GM19397 (cell line): ENCODE results near the gene RAPGEF4.
"Not testable (repeated sequence)": the region's sequence is repeated elsewhere in the genome, so short reads cannot be mapped to it uniquely, and the experiment has no call there.

Experiments used
- ATAC-seq: cut with Tn5 transposase; IDR thresholded peaks from one replicate; pipeline ENCODE4 v1.9.1; 2021; ENCODE audit warnings: mild to moderate bottlenecking, moderate library complexity; ENCODE audit not compliant: unreplicated experiment

The RAPGEF4 gene

DNA sequence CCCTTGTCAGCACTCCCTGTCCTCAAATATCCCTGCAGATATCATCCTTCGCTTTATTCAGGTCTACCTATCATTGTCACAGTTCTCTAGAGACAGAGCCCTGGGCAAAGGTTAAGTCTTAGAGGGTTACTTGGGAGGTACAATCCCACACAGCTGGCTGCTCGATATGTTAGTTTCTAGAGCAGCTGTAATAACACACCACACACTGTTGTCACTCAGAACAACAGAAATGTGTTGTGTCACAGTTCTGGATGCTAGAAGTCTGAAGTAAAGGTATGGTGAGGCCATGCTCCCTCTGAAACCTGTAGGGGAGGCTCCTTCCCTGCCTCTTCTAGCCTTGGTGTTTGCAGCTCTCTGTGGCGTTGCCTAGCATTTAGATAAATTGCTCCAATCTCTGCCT, 9.9 kb upstream of the RAPGEF4 start:
- no peak for ATAC-seq

DNA sequence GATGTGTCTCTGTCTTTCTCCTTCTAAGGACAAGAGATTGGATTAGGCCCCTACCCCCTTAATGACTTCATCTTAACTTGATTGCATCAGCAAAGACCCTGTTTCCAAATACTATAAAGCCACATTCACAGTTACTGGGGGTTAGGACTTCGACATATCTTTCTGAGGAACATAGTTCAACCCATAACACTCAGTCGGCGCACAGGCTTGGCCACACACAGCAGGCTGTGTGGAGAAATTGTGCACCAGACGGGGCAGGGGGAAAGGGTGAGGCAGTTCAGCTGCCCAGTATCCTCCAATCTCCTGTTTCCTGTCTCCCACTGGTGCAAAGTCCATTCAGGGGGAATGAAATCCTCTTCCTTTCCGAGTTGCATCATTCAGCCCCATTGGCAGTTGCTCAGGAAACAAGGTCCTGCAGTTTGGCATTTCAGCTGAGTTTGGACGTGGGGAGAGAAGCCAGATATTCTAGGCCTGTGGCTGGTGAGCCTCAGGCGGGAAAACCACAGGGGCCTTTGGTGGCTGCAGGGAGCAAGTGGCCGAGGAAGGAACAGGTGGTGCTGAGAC, 9.4 kb upstream of the RAPGEF4 start:
- ATAC-seq = no peak

DNA sequence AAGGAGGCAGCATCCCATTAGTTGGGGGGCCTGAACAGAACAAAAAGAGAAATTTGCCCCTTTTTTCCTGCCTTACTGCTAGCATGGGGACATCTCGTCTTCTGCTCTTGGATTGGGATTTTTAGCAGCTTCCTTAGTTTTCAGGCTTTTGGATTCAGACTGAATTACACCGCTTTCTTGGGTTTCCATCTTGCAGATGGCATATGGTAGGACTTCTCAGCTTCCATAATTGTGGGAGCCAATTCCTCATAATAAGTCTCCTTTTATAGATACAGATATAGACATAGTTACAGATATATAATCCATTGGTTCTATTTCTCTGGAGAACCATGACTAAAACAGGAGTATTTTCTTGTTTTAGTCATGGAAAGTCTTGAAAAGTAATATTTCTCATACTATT, 5.2 kb upstream of the RAPGEF4 start:
- no peak for ATAC-seq

DNA sequence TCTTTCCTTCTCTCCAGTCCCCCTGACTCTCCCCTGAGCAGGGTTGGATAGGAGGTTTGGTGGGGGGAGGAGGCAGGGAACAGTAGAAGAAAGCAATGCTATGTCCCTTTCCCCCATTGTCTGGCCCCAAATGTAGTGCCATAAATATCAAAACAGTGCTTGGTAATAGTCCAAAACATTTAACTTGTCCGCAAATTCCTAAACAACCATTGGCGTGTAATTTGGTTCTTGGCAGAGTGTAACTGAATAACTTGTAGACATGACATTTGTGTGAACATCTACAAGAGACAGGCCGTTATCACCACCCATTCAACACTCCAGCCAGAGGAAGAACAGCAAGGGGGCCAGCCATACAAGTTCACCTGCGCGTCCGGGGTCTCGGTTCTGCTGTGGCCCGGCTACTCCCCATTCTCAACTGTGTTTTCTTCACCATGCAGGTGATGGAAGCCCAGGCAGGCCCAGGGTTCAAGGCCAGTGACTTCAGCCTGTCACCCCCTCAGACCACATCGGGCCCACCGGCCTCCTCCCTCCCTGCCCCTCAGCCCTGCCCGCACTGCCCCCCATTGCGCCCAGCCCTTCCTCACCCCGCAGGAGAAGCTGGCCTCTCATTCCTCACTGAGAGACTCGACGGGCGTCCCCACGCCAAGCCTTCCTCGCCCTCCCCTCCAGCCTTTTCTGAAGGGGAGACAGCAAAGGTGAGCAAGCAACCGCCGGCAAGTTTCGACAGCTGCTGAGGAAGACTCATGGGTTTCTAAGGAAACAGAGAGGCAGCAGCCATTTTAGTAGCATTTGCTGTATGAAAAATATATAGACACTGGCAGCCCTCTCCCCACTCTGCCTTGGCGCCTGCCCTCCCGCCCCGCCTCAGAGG, 699 bp upstream of the RAPGEF4 start:
- no peak for ATAC-seq

DNA sequence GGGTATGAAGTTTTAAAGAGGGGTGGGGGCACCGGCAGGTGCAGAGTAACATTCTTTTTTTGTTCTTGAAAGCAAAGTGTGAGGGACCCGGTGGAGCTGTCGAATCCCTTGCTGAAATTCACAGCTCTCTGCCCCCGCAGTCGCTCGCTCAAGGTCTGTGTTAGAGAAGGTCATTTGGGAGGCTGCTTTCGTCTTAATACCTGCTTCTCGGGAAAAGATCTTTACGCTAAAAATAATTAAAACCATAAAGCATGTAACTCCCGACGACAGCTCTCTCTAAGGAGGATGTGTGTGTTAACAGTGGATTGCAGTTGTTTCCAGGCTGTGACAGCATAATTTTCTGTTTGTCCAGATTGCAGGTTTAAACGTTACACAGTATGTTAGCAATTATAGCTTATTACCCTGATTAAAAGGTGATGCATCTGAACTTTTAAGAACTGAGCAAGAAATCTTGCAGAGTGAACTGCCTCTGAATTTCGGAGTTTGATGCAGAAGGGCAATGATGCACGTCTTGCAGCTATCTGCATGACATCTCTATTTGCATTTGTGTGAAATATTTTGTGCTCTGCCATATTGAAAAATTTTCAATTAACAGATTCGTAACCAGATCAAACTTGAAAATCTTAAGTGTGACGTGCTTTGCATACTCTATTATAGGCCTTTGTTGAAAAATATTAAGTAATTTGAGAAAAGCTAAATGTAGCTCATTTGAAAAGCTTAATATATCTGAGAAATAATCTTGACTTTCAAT, 954 bp downstream of the RAPGEF4 start:
- ATAC-seq = no peak

DNA sequence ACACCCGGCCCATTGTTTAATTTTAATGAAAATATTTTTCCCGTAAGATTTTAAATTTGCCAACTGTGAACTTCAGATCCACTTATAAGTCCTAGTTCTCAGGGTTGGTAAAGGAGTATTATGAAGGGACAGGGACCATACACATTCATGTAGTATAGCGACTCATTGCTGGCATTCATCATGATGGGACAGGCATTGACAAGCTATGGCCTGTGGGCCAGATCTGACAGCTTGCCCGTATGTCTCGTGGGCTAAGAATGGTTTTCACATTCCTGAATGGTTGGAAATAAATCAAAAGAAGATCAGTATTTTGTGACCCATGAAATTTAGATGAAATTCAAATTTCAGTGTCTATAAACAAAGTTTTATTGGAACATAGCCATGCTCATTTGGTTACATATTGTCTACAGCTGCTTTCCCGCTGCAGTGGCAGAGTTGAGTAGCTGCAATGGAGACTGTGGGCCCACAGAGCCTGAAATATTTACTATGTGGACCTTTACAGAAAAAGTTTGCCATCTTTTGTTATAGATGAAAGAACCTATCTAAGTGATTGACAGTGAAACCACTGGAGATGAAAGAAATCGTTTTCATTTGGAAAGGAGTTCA, 4.1 kb downstream of the RAPGEF4 start:
- ATAC-seq = no peak

DNA sequence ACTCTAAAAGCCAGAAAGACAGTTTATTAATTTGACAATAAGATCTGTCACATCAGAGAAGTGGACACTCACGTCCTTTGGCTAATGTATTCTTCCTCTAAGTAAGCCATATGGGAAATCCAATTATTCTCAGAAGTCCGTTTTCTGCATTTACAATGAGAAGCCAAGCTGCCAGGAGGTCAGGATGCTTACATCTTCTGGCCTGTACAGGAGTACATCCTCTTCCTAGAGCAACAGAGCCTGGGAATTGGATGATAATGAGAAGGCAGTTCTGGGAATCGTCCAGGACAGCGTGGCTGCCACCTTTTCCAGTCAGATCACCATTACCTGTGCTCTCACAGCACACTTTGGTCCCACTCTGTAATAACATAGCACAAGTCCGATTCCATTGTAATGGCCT, 5.2 kb downstream of the RAPGEF4 start:
- no peak for ATAC-seq

DNA sequence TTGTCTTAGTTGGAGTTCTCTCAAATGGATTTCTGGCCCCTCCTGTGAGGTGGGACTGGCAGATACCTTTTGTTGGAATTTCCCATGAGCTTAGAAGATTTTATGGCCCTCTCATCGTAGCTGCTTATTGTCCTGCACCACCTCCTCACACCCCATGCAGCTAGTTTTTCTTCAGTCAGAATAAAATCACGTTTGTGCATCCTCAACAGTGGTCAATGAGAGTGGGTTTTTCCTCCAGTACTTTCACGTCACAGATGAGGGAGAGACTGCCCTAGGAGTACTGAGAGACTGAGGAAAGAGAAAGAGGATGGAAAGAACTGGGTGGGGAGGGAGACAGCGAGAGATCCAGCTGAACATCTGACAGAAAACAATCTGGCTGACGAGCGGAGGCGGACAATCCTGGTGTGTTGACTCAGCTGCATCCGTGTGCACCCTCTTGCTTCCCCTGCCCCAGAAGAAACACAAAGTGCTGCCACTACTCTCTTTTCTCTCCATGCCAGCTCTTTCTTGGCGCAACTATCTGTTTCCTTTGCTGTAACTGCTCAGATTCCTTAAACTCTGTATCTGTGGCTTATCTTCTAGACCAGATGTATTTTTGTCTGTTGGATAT, 7.4 kb downstream of the RAPGEF4 start:
- no peak for ATAC-seq

DNA sequence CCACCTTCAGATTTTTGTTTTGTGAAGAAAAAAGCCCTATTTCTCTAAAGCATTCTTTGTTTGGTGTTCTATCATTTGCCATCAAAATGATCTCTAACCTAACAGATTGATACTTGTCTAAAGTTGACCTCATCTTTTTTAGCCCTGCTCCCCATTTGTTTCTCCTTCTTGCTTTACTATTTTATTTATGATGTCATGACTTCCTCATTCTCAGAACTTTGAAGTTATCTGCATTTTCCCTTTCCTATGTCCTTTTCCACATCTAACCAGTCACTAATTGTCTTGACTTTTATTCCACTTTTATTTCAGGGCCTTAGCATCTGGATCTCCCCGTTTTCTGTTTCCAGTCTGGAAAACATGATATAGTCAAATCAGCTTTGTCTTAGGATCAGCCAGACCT, 8.3 kb downstream of the RAPGEF4 start:
- no peak for ATAC-seq

DNA sequence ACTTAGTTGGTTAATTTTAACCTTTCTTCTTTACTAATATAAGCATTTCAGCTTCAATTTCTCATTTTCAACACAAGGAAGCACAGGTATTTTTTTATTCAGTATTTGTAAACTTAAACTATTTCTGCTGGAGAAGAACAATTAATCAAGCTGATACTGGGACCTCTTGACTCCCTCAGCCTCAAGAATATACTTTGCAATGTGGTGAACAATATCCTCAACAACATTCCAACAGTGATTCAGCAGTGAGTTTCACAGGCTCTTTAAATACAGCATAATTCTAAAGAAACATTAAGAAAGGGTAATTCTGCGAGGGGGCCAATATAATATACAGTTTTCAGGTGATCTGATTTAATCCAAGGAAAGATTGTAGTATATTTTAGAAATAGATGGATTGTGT, 10.0 kb downstream of the RAPGEF4 start:
- no peak for ATAC-seq

DNA sequence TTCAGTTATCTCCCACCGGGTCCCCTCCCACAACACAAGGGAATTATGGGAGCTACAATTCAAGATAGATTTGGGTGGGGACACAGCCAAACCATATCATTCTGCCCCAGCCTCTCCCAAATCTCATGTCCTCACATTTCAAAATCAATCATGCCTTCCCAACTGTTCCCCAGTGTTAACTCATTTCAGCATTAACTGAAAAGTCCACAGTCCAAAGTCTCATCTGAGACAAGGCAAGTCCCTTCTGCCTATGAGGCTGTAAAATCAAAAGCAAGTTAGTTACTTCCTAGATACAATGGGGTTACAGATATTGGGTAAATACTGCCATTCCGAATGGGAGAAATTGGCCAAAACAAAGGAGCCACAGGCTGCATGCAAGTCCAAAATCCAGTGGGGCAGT, 12.9 kb downstream of the RAPGEF4 start:
- ATAC-seq = not testable (repeated sequence)

DNA sequence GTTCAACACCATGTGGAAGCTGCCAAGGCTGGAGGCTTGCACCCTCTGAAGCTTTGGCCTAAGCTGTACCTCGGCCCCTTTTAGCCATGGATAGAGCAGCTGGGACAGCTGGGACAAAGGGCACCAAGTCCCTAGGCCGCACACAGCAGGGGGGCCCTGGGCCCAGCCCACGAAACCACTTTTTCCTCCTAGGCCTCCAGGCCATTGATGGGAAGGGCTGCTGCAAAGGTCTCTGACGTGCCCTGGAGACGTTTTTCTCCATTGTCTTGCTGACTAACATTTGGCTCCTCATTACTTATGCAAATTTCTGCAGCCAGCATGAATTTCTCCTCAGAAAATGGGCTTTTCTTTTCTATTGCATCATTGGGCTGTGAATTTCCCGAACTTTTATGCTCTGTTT, 13.7 kb downstream of the RAPGEF4 start:
- ATAC-seq = no peak

DNA sequence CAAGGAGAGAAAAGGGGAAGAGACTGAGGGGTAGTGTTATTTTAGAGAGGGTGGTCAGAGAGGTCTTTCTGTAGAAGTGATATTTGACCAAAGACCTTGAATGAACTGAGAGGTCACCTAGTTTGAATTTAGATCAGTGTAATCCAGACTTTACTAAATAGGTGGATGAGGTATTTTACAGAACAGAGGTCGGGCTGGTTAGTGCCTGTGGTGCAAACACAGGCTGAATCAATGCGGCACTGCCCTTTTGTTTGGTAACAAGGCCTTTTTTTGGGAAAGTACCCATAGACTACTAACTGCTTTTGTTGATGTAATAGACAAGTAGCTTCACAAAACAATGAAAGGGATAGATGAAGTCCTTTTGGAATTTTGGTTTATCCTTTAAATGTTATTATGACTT, 15.9 kb downstream of the RAPGEF4 start:
- ATAC-seq = no peak

DNA sequence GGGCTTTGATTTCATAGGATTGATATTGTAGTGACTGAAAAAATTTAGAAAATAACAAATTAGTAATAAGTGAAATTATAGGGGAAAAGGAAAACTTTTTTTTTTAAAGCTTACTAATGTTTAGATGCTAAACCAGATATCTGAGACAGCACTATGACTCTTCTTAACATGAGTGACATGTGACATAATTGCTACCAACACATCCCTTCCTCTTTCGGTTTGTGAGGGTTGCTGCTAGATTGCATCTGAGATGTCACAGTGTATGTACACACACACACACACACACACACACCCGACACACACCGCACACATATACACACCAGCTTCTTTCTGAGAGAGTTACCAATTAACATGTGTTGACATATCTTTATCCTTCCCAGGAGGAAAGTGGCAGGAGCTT, 18.0 kb downstream of the RAPGEF4 start:
- no peak for ATAC-seq

DNA sequence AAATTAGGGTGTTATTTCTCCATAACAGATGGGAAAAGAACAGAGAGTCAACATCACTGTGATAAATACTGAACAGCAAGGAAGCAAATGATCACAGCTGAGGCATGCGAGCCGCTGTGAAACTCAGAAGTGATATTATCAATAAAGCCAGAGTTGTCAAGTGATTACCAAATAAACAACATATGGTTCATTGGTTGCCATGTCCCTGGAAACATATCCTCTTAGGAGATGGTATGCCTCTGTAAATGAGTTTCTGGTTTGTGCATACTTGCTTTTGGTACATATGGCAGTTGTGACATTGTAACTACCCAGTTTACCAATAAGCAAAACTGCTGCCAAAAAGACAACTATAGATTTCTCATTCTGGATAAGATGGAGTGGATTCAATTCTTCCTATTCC, 23.8 kb downstream of the RAPGEF4 start:
- ATAC-seq = no peak

DNA sequence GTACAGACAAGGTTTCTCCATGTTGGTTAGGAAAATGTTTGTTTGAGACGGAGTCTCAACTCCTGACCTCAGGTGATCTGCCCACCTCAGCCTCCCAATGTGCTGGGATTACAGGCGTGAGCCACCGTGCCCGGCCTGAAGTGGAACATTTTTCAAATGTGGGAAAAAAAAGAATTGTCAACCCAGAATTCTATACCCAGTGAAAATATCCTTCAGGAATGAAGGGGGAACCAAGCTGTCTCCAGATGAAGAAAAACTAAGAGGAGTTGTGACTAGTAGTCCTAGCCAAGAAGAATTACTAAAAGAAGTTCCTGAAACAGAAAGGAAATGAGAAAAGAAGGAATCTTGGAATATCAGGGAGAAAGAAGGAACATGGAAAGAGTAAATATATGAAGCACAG, 25.7 kb downstream of the RAPGEF4 start:
- no peak for ATAC-seq

DNA sequence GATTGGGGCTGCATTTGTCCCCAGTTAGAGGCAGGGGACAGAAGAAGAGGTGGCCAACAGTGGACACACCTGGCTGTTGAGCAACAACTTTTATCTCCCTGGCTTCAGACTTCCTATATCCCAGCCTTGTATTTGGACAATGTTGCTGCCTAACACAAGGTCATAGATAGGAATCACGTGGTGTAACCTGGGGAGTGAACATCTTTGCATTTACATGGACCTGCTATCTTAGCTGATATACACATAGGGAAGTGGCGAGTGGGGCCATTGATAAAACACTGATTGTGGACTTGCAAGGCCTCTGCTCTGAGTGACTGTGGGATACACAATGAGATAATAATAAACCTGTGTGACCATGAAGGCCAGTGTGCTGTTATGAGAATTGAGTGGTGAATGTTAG, 26.9 kb downstream of the RAPGEF4 start:
- ATAC-seq = no peak

DNA sequence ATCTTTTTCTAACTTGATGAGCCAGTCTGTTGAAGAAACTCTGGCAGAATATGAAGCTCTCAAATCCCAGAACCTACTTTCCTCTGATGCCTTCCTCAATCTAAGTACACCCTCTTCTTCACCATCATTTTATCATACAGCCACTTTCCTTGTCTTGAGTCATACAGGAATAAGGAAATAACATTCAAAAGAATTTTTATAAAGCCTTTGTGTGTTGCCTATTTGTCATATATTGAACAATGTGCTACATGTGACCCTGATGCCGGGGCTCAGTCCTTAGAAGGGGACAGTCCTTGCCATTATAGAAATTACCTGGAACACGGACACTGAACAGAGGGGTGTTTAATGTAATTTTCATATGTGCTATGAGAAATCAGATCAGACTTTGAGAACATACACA, 27.4 kb downstream of the RAPGEF4 start:
- ATAC-seq = no peak

DNA sequence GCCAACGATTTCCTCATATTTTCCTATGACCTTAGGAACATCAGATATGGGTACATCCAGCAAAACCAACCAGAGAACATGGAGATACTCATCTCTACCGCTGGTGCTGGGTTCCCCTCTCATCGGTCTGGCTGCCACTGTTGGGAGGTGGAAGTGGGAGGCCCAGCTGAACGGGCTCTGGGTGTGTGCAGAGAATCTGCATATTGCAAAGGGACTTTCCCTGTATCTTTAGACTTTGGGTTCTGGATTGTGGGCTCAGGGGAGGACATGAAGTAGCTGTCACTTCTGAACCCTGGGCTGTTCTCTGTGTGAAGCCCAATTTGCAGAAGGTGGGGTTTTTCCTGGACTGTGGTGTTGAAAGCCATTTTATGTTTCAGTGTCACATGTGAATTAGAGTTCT, 30.0 kb downstream of the RAPGEF4 start:
- ATAC-seq = no peak

DNA sequence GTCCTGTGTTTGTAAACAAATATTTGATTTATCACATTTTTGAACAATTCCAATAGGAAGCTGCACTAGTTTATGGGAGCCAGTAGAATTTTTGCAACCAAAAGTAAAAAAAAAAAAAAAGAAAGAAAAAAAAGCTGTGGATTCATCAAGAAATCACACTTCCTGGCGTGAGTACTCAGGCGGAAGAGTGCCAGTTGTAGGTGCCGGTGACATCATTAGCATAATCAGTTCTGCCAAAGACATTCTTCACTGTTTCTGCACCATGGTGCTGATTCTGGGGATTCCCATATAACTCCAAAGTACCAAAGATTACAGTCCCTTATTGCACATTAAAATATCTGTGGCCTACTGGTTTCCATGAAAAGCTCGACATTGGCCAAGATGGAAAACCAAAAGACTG, 32.8 kb downstream of the RAPGEF4 start:
- no peak for ATAC-seq

DNA sequence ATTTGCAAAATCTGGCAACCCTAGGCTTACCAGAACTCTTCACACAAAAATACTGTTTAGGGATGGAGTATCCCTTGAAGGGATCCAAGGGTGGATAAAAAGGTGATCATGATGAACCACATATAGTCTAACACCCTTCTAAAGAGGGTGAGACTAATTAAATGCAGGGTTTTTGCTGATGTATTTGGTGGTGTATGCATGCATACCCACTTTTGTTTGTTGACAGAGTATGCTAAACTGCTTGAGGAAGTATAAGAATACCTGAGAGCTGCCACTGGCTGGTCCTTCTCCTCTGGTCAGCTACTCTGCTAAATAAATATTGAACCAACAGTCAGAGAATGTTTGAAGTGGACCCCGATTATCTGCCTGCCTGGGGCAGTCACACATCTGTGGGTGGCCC, 34.2 kb downstream of the RAPGEF4 start:
- no peak for ATAC-seq
